CD4-positive, CD25-positive, alpha-beta regulatory T cell (primary cell): Measurements from ENCODE around the gene ARAP1. TPM values are rescaled to one million over a fixed set of nuclear protein-coding genes. Genes with fewer than 3 reads are reported as not detected.

ENCODE experiments used
- ATAC-seq, 2 donors: fragments of 150-1000 bp; cut with Tn5 transposase; one replicate each; pipeline ENCODE4 v1.10.0; 2021; ENCODE audit warnings: low read depth in 2 of 2, moderate number of reproducible peaks in 2 of 2, moderate library complexity in 1 of 2
- DNase-seq, 3 donors: peaks; one replicate each; pipeline versions ENCODE4 v3.0.0 to v3.0.0-alpha.2; 2012 to 2022; ENCODE audit warnings: mixed read lengths in 1 of 3
- H3K27ac ChIP-seq: one replicate; pipeline ENCODE4 v1.7.0; 2013; ENCODE audit warnings: mild to moderate bottlenecking, low read length; ENCODE audit not compliant: insufficient read depth, poor library complexity, severe bottlenecking
- H3K27me3 ChIP-seq: one replicate; pipeline ENCODE4 v1.7.0; 2013; ENCODE audit warnings: low read length; ENCODE audit not compliant: control insufficient read depth, insufficient read depth
- H3K36me3 ChIP-seq: one replicate; pipeline ENCODE4 v1.7.0; 2013; ENCODE audit warnings: mild to moderate bottlenecking, low read length, moderate library complexity; ENCODE audit not compliant: control insufficient read depth, insufficient read depth
- H3K4me1 ChIP-seq: 2 replicates; pipeline ENCODE4 v1.7.0; 2013; ENCODE audit warnings: mild to moderate bottlenecking, low read length; ENCODE audit not compliant: insufficient read depth, control insufficient read depth, poor library complexity, severe bottlenecking
- H3K4me3 ChIP-seq: one replicate; pipeline ENCODE4 v1.7.0; 2013; ENCODE audit warnings: low read depth, mild to moderate bottlenecking, low read length, moderate library complexity
- H3K9me3 ChIP-seq, 2 experiments: 1 replicate in 1 of 2; 2 replicates in 1 of 2; pipeline ENCODE4 v1.7.0; 2013; ENCODE audit warnings: low read length in 2 of 2, mild to moderate bottlenecking in 1 of 2, moderate library complexity in 1 of 2; ENCODE audit not compliant: control insufficient read depth in 2 of 2
- H3K27ac Mint-ChIP-seq, 3 donors: one replicate each; pipeline ENCODE4 v1.8.0; 2020 to 2022; ENCODE audit warnings: mild to moderate bottlenecking in 3 of 3, mixed read lengths in 3 of 3, moderate library complexity in 2 of 3
- H3K27me3 Mint-ChIP-seq: one replicate; pipeline ENCODE4 v1.8.0; 2022; ENCODE audit warnings: mild to moderate bottlenecking, mixed read lengths
- H3K36me3 Mint-ChIP-seq: one replicate; pipeline ENCODE4 v1.8.0; 2020; ENCODE audit warnings: mixed read lengths
- H3K4me1 Mint-ChIP-seq, 4 donors: one replicate each; pipeline ENCODE4 v1.8.0; 2020 to 2022; ENCODE audit warnings: mixed read lengths in 4 of 4, mild to moderate bottlenecking in 1 of 4
- H3K4me3 Mint-ChIP-seq, 4 donors: one replicate each; pipeline ENCODE4 v1.8.0; 2020 to 2022; ENCODE audit warnings: mild to moderate bottlenecking in 4 of 4, mixed read lengths in 4 of 4, moderate library complexity in 3 of 4
- H3K9me3 Mint-ChIP-seq, 7 donors: one replicate each; pipeline ENCODE4 v1.8.0; 2020 to 2022; ENCODE audit warnings: mixed read lengths in 7 of 7, mild to moderate bottlenecking in 3 of 7, moderate library complexity in 2 of 7
- polyA plus RNA-seq, 4 donors: library from polyadenylated mRNA; unstranded; fragments of 300-500 nt; fragmentation: Illumina TruSeq; gene quantifications; one replicate each; pipeline ENCODE4 v1.2.3, GENCODE V29; 2021
- total RNA-seq: library from RNA; stranded (reverse); gene quantifications from one replicate; pipeline ENCODE4 v1.2.3, GENCODE V29; 2022

ARAP1 gene
- total and polyA plus RNA-seq, 5 donors from 2014 or later: 24.7 to 136 (median 31.5) TPM

GRCh38 chr11:72642043-72642883 is 109.9 kb downstream of the ARAP1 start:
- no peak for DNase-seq
- Mint-ChIP-seq H3K27me3 (peaks cover 9% of the 10 kb centered on the region), H3K27ac (no peak overlapping the region), H3K9me3 (no peaks in the 10 kb centered on the region), H3K4me3 (peak overlapping the region in 2 of 4 donors; percentile 41 to 77), H3K36me3 (no peaks in the 10 kb centered on the region), H3K4me1 (peaks cover 0 to 9% (median 3%) of the 10 kb centered on the region in 4 donors)
- Histone ChIP-seq H3K4me3 (no peak overlapping the region), H3K4me1 (peaks cover 19% of the 10 kb centered on the region), H3K36me3 (no peaks in the 10 kb centered on the region), H3K27me3 (peaks cover 11% of the 10 kb centered on the region), H3K9me3 (no peaks in the 10 kb centered on the region), H3K27ac (no peak overlapping the region)
- ATAC-seq: peak; percentile 13 to 28

- Mint-ChIP-seq H3K27ac (no peak overlapping the region), H3K4me3 (no peak overlapping the region), H3K27me3 (peaks cover 12% of the 10 kb centered on the region), H3K4me1 (peaks cover 0 to 9% (median 3%) of the 10 kb centered on the region in 4 donors), H3K36me3 (no peaks in the 10 kb centered on the region), H3K9me3 (no peaks in the 10 kb centered on the region)
- Histone ChIP-seq H3K36me3 (no peaks in the 10 kb centered on the region), H3K4me3 (no peak overlapping the region), H3K4me1 (peaks cover 19% of the 10 kb centered on the region), H3K27ac (no peak overlapping the region), H3K9me3 (no peaks in the 10 kb centered on the region), H3K27me3 (peaks cover 11% of the 10 kb centered on the region)
- DNase-seq: no peak
- no peak for ATAC-seq
Measured at GRCh38 chr11:72641522-72642042, 110.6 kb downstream of the ARAP1 start.

DNA sequence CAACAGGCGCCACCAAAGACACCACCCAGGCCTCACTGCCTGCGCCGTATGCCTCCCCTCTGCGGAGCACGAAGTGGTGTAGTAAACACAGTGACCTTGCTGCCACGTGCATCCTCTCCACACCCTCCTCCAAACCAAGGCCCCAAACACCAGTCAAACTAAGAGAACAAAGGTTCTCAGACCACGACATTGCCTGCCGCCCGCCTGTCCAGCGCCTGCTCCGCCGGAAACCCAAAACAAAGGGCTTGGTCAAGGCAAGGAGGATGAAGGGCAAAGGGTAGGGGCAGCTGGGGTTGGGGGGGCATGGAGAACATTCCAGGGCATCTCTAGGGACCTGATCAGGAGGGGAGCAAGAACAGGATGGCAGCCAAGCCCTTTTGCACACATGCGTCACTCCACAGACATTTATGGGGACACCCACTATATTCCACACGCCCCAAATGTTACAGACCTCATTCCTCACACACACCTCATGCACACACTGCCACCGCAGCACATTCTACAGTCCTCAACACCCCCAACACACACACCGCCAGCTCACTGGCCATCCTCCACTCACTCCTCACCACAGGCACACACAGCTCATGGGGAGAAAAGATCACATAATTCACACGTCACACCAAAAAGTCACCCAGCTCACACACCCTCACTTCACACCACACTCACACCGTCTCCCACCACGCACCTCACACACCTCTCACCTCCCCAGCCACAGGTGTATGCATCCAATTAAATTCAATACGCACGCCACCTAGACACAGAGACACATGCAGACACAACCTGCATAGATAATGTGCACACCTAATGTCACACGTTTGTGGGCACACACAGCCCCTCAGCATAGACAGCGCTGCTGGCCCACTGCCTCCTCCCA is 112.5 kb downstream of the ARAP1 start:
- DNase-seq: no peak
- peaks cover 19% of the 10 kb centered on the region for H3K4me1 ChIP-seq
- no peak overlapping the region for H3K4me3 Mint-ChIP-seq
- no peaks in the 10 kb centered on the region for H3K36me3 ChIP-seq
- H3K27ac Mint-ChIP-seq: no peak overlapping the region
- peaks cover 0 to 9% (median 3%) of the 10 kb centered on the region in 4 donors for H3K4me1 Mint-ChIP-seq
- no peak for ATAC-seq
- H3K9me3 ChIP-seq: no peaks in the 10 kb centered on the region
- no peaks in the 10 kb centered on the region for H3K9me3 Mint-ChIP-seq
- no peak overlapping the region for H3K27ac ChIP-seq
- H3K27me3 ChIP-seq: peaks cover 11% of the 10 kb centered on the region
- peaks cover 15% of the 10 kb centered on the region for H3K27me3 Mint-ChIP-seq
- no peaks in the 10 kb centered on the region for H3K36me3 Mint-ChIP-seq
- no peak overlapping the region for H3K4me3 ChIP-seq

- no peak overlapping the region for H3K27ac Mint-ChIP-seq
- Histone ChIP-seq H3K27me3 (peaks cover 11% of the 10 kb centered on the region), H3K9me3 (no peaks in the 10 kb centered on the region), H3K4me1 (peaks cover 13% of the 10 kb centered on the region), H3K4me3 (no peak overlapping the region), H3K27ac (no peak overlapping the region), H3K36me3 (no peaks in the 10 kb centered on the region)
- ATAC-seq (no peak), DNase-seq (no peak)
- H3K9me3 Mint-ChIP-seq: no peaks in the 10 kb centered on the region
- H3K27me3 Mint-ChIP-seq: peaks cover 9% of the 10 kb centered on the region
- peak overlapping the region in 1 of 4 donors; percentile 10 for H3K4me3 Mint-ChIP-seq
- no peaks in the 10 kb centered on the region for H3K4me1 Mint-ChIP-seq
- H3K36me3 Mint-ChIP-seq: no peaks in the 10 kb centered on the region
Measured at GRCh38 chr11:72637926-72638325, 114.3 kb downstream of the ARAP1 start.

- H3K9me3 Mint-ChIP-seq: no peaks in the 10 kb centered on the region
- Histone ChIP-seq H3K27ac (no peak overlapping the region), H3K36me3 (no peaks in the 10 kb centered on the region), H3K4me1 (peaks cover 8% of the 10 kb centered on the region), H3K9me3 (no peaks in the 10 kb centered on the region), H3K27me3 (peaks cover 11% of the 10 kb centered on the region), H3K4me3 (no peak overlapping the region)
- H3K27me3 Mint-ChIP-seq: peaks cover 9% of the 10 kb centered on the region
- H3K27ac Mint-ChIP-seq: no peak overlapping the region
- H3K4me1 Mint-ChIP-seq: no peaks in the 10 kb centered on the region
- no peak for ATAC-seq
- DNase-seq: no peak
- peak overlapping the region in 1 of 4 donors; percentile 10 for H3K4me3 Mint-ChIP-seq
- H3K36me3 Mint-ChIP-seq: no peaks in the 10 kb centered on the region
Measured at GRCh38 chr11:72637198-72637597, 115.0 kb downstream of the ARAP1 start.

DNA sequence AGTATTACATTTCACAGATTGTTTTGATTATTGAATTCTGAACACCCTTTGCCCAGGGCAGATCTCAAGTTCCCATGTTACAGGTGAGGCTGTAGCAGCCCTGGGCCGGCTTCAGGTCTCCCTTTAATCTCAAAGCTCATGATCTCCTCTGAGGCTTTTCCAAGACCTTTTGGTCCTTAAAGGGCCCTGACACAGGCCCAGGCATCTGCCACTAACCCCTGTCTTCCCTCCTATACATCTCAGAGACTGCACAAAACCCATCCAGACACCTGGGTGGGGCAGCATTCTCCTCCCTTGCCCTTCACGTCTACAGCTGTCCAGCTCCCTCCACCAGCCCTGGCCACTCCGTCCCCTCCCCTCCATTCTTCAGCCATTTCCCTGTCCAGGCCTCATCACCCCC is 115.8 kb downstream of the ARAP1 start:
- Histone ChIP-seq H3K27ac (no peak overlapping the region), H3K36me3 (no peaks in the 10 kb centered on the region), H3K9me3 (no peaks in the 10 kb centered on the region), H3K4me1 (peaks cover under 1% of the 10 kb centered on the region), H3K4me3 (no peak overlapping the region), H3K27me3 (peaks cover 9% of the 10 kb centered on the region)
- peaks cover 0 to under 1% (median 0%) of the 10 kb centered on the region in 7 donors for H3K9me3 Mint-ChIP-seq
- no peak overlapping the region for H3K4me3 Mint-ChIP-seq
- H3K27me3 Mint-ChIP-seq: peaks cover 9% of the 10 kb centered on the region
- H3K4me1 Mint-ChIP-seq: no peaks in the 10 kb centered on the region
- DNase-seq: no peak
- no peak overlapping the region for H3K27ac Mint-ChIP-seq
- no peak for ATAC-seq
- no peaks in the 10 kb centered on the region for H3K36me3 Mint-ChIP-seq

- Mint-ChIP-seq H3K4me3 (no peak overlapping the region), H3K9me3 (peaks cover 0 to 1% (median 0%) of the 10 kb centered on the region in 7 donors), H3K27ac (no peak overlapping the region), H3K27me3 (peaks cover 9% of the 10 kb centered on the region), H3K36me3 (no peaks in the 10 kb centered on the region), H3K4me1 (no peaks in the 10 kb centered on the region)
- no peaks in the 10 kb centered on the region for H3K36me3 ChIP-seq
- H3K27ac ChIP-seq: no peak overlapping the region
- H3K4me3 ChIP-seq: no peak overlapping the region
- DNase-seq (no peak), ATAC-seq (no peak)
- peaks cover 7% of the 10 kb centered on the region for H3K27me3 ChIP-seq
- no peaks in the 10 kb centered on the region for H3K4me1 ChIP-seq
- H3K9me3 ChIP-seq: no peaks in the 10 kb centered on the region
Measured at GRCh38 chr11:72635933-72636332, 116.3 kb downstream of the ARAP1 start.
